Esophagus muscularis mucosa (tissue), 4 donors: ENCODE results near the gene CPNE5. TPM values are rescaled to one million over a fixed set of nuclear protein-coding genes. Genes with fewer than 3 reads are reported as not detected.

Source experiments
- DNase-seq: peaks from one replicate; pipeline ENCODE4 v3.0.0-alpha.2; 2017; ENCODE audit errors: extremely low spot score
- H3K27ac ChIP-seq, 4 donors: fragments of 200-600 bp; sonication (generic); replicated peaks in 1 of 4; 1 replicate in 3 of 4; 2 replicates in 1 of 4; pipeline ENCODE4 v1.5.1; 2016 to 2019; ENCODE audit warnings: mild to moderate bottlenecking in 1 of 4
- H3K27me3 ChIP-seq, 4 donors: fragments of 200-600 bp; sonication (generic); one replicate each; pipeline versions ENCODE4 v1.5.1 to v1.6.0; 2016 to 2019
- H3K36me3 ChIP-seq, 4 donors: fragments of 200-600 bp; sonication (generic); one replicate each; pipeline ENCODE4 v1.5.1; 2016 to 2019
- H3K4me1 ChIP-seq, 4 donors: fragments of 200-600 bp; sonication (generic); one replicate each; pipeline ENCODE4 v1.5.1; 2016 to 2019
- H3K4me3 ChIP-seq, 4 donors: fragments of 200-600 bp; sonication (generic); 1 replicate in 2 of 4; 2 replicates in 2 of 4; pipeline ENCODE4 v1.5.1; 2016 to 2019; ENCODE audit warnings: mild to moderate bottlenecking in 4 of 4, moderate library complexity in 1 of 4
- H3K9me3 ChIP-seq, 4 donors: fragments of 200-600 bp; sonication (generic); 1 replicate in 3 of 4; 2 replicates in 1 of 4; pipeline ENCODE4 v1.5.1; 2016 to 2019
- EP300 ChIP-seq: sonication (generic); formaldehyde crosslinking; IDR thresholded peaks from one replicate; pipeline ENCODE4 v1.6.1; 2017; ENCODE audit warnings: antibody characterized with exemption
- POLR2A ChIP-seq: fragments of 450-650 bp; IDR thresholded peaks from one replicate; pipeline ENCODE4 v1.6.1; 2017; ENCODE audit warnings: antibody characterized with exemption, moderate library complexity, mild to moderate bottlenecking, low read depth
- POLR2AphosphoS5 ChIP-seq, 2 donors: sonication (generic); formaldehyde crosslinking; IDR thresholded peaks; one replicate each; pipeline ENCODE4 v1.6.1; 2017; ENCODE audit warnings: antibody characterized with exemption in 2 of 2
- WGBS: methylation state at CpG from one replicate; pipeline ENCODE4 v1.1.5; 2018; 5-methylcytosine and 5-hydroxymethylcytosine counted together
- intact Hi-C: fragments of 100-400 bp; cut with DNase I; formaldehyde crosslinking; loops from one replicate; pipeline ENCODE4 v1.15.1; 2023
- total RNA-seq, 4 donors: library from RNA; depleted of rRNA; stranded (reverse); fragments of >200 nt; gene quantifications; one replicate each; pipeline versions ENCODE4 v1.1.0 to v1.2.1, GENCODE V29; 2016
- TF ChIP-seq, protein P1 (sequence below), 3 experiments: fragments of 200-600 bp in 2 of 3; fragments of 450-650 bp in 1 of 3; sonication (generic) in 2 of 3; IDR thresholded peaks; one replicate each; pipeline ENCODE4 v1.5.1; 2017 to 2019; ENCODE audit warnings: antibody characterized with exemption in 3 of 3, mild to moderate bottlenecking in 2 of 3, moderate library complexity in 1 of 3

CPNE5 gene
- total RNA-seq, 4 donors from 2014 or later: 2.1 to 4.6 (median 2.6) TPM

- Histone ChIP-seq H3K27me3 (no peaks in the 10 kb centered on the region), H3K9me3 (no peaks in the 10 kb centered on the region), H3K4me3 (no peak overlapping the region), H3K27ac (no peak overlapping the region), H3K36me3 (peaks cover 0 to 3% (median 0%) of the 10 kb centered on the region in 4 donors), H3K4me1 (peaks cover 0 to 16% (median 7%) of the 10 kb centered on the region in 4 donors)
- WGBS: 89% methylated on average over 4 of the region's 4 CpGs
- intact Hi-C loops: no loop called here
- no peak for DNase-seq
- TF ChIP-seq, protein P1, sequence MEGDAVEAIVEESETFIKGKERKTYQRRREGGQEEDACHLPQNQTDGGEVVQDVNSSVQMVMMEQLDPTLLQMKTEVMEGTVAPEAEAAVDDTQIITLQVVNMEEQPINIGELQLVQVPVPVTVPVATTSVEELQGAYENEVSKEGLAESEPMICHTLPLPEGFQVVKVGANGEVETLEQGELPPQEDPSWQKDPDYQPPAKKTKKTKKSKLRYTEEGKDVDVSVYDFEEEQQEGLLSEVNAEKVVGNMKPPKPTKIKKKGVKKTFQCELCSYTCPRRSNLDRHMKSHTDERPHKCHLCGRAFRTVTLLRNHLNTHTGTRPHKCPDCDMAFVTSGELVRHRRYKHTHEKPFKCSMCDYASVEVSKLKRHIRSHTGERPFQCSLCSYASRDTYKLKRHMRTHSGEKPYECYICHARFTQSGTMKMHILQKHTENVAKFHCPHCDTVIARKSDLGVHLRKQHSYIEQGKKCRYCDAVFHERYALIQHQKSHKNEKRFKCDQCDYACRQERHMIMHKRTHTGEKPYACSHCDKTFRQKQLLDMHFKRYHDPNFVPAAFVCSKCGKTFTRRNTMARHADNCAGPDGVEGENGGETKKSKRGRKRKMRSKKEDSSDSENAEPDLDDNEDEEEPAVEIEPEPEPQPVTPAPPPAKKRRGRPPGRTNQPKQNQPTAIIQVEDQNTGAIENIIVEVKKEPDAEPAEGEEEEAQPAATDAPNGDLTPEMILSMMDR (IDR thresholded peaks at IDR 0.05): no peak
- TF ChIP-seq POLR2A (no peak), POLR2AphosphoS5 (IDR thresholded peaks at IDR 0.05) (no peak), EP300 (no peak)
Measured at GRCh38 chr6:36818756-36819155, 20.5 kb downstream of the CPNE5 start.

GRCh38 chr6:36817847-36818246 is 21.4 kb downstream of the CPNE5 start:
- H3K27me3 ChIP-seq: no peaks in the 10 kb centered on the region
- 93% methylated on average over 3 of the region's 3 CpGs for WGBS
- TF ChIP-seq, protein P1 (IDR thresholded peaks at IDR 0.05): no peak
- no peak for TF ChIP-seq POLR2A
- TF ChIP-seq POLR2AphosphoS5 (IDR thresholded peaks at IDR 0.05): no peak
- no peak for TF ChIP-seq EP300
- H3K36me3 ChIP-seq: peaks cover 0 to 3% (median 0%) of the 10 kb centered on the region in 4 donors
- no peaks in the 10 kb centered on the region for H3K9me3 ChIP-seq
- H3K4me3 ChIP-seq: no peak overlapping the region
- DNase-seq: no peak
- H3K27ac ChIP-seq: no peak overlapping the region
- peaks cover 0 to 16% (median 4%) of the 10 kb centered on the region in 4 donors for H3K4me1 ChIP-seq
- intact Hi-C loops: no loop called here

GRCh38 chr6:36817176-36817817 is 21.9 kb downstream of the CPNE5 start:
- intact Hi-C loops: no loop called here
- Histone ChIP-seq H3K36me3 (peaks cover 0 to 3% (median 0%) of the 10 kb centered on the region in 4 donors), H3K4me3 (no peak overlapping the region), H3K27ac (no peak overlapping the region), H3K27me3 (no peaks in the 10 kb centered on the region), H3K9me3 (no peaks in the 10 kb centered on the region), H3K4me1 (peaks cover 0 to 11% (median 4%) of the 10 kb centered on the region in 4 donors)
- 89% methylated on average over 9 of the region's 9 CpGs for whole genome bisulfite sequencing
- TF ChIP-seq EP300 (no peak), POLR2A (no peak), POLR2AphosphoS5 (IDR thresholded peaks at IDR 0.05) (no peak)
- no peak for DNase-seq

GRCh38 chr6:36815962-36816735 is 23.1 kb downstream of the CPNE5 start:
- Histone ChIP-seq H3K4me3 (no peak overlapping the region), H3K9me3 (no peaks in the 10 kb centered on the region), H3K27me3 (no peaks in the 10 kb centered on the region), H3K27ac (no peak overlapping the region), H3K36me3 (no peaks in the 10 kb centered on the region), H3K4me1 (peaks cover 0 to 6% (median 1%) of the 10 kb centered on the region in 4 donors)
- TF ChIP-seq EP300: no peak
- TF ChIP-seq POLR2AphosphoS5 (IDR thresholded peaks at IDR 0.05): no peak
- TF ChIP-seq, protein P1 (IDR thresholded peaks at IDR 0.05): no peak
- no peak for TF ChIP-seq POLR2A
- no peak for DNase-seq
- intact Hi-C loops: no loop called here
- WGBS: 87% methylated on average over 7 of the region's 7 CpGs

GRCh38 chr6:36814249-36814648 is 25.0 kb downstream of the CPNE5 start:
- 94% methylated on average over 7 of the region's 7 CpGs for WGBS
- intact Hi-C loops: no loop called here

More at GRCh38 chr6:36814249-36814648, 25.0 kb downstream of the CPNE5 start:
- no peak for TF ChIP-seq EP300
- TF ChIP-seq, protein P1 (IDR thresholded peaks at IDR 0.05): no peak
- no peaks in the 10 kb centered on the region for H3K36me3 ChIP-seq
- H3K27ac ChIP-seq: no peak overlapping the region
- H3K4me3 ChIP-seq: no peak overlapping the region
- no peak for DNase-seq
- no peaks in the 10 kb centered on the region for H3K27me3 ChIP-seq
- H3K9me3 ChIP-seq: no peaks in the 10 kb centered on the region
- peaks cover 0 to 5% (median 1%) of the 10 kb centered on the region in 4 donors for H3K4me1 ChIP-seq
